NCI-H1092 (cell line): Measurements from ENCODE around the gene ZBTB20.

Experiments
- DNase-seq: peaks from one replicate; lab custom pipeline; 2025; lab: John Stamatoyannopoulos, UW

The ZBTB20 gene

GRCh38 chr3:115019900-115020299 lies 127.2 kb downstream of the ZBTB20 start:
- DNase-seq = no peak

GRCh38 chr3:115018694-115019093 lies 128.4 kb downstream of the ZBTB20 start:
- no peak for DNase-seq

- no peak for DNase-seq
Observed at GRCh38 chr3:115007966-115008365, 139.1 kb downstream of the ZBTB20 start.

GRCh38 chr3:115004201-115005140 lies 142.6 kb downstream of the ZBTB20 start:
- DNase-seq = no peak

GRCh38 chr3:114998971-114999579 lies 148.0 kb downstream of the ZBTB20 start:
- no peak for DNase-seq

- DNase-seq = no peak
Observed at GRCh38 chr3:114994554-114995341, 152.3 kb downstream of the ZBTB20 start.

- DNase-seq = no peak
Observed at GRCh38 chr3:114985776-114986175, 161.3 kb downstream of the ZBTB20 start.

GRCh38 chr3:114983248-114983647 lies 163.8 kb downstream of the ZBTB20 start:
- no peak for DNase-seq

GRCh38 chr3:114974387-114974786 lies 172.7 kb downstream of the ZBTB20 start:
- DNase-seq = no peak

GRCh38 chr3:114973536-114973935 lies 173.6 kb downstream of the ZBTB20 start:
- DNase-seq = no peak

- DNase-seq = no peak
Observed at GRCh38 chr3:114967168-114967567, 179.9 kb downstream of the ZBTB20 start.

- no peak for DNase-seq
Observed at GRCh38 chr3:114962189-114962588, 184.9 kb downstream of the ZBTB20 start.

GRCh38 chr3:114958930-114959329 lies 188.2 kb downstream of the ZBTB20 start:
- no peak for DNase-seq

- DNase-seq = no peak
Observed at GRCh38 chr3:114953800-114954199, 193.3 kb downstream of the ZBTB20 start.

- DNase-seq = no peak
Observed at GRCh38 chr3:114953215-114953799, 193.8 kb downstream of the ZBTB20 start.

GRCh38 chr3:114942773-114943172 lies 204.3 kb downstream of the ZBTB20 start:
- DNase-seq = no peak

- no peak for DNase-seq
Observed at GRCh38 chr3:114941626-114942309, 205.3 kb downstream of the ZBTB20 start.

- no peak for DNase-seq
Observed at GRCh38 chr3:114939920-114940319, 207.2 kb downstream of the ZBTB20 start.

GRCh38 chr3:114933407-114933806 lies 213.7 kb downstream of the ZBTB20 start:
- DNase-seq = no peak

- no peak for DNase-seq
Observed at GRCh38 chr3:114929971-114930732, 216.9 kb downstream of the ZBTB20 start.
